Jurkat, Clone E6-1 (cell line): ENCODE results near the gene RAB7A.
A peak's percentile ranks its signal among the peaks of the same experiment; 100 is the strongest.

ENCODE experiments used
- DNase-seq: peaks from one replicate; pipeline ENCODE4 v3.0.0-alpha.2; 2011; ENCODE audit warnings: low read depth, low spot score
- H3K4me3 ChIP-seq: 2 replicates; pipeline ENCODE4 v1.5.1; 2011; ENCODE audit warnings: mild to moderate bottlenecking, low read length, control low read depth, moderate library complexity

RAB7A gene

DNA sequence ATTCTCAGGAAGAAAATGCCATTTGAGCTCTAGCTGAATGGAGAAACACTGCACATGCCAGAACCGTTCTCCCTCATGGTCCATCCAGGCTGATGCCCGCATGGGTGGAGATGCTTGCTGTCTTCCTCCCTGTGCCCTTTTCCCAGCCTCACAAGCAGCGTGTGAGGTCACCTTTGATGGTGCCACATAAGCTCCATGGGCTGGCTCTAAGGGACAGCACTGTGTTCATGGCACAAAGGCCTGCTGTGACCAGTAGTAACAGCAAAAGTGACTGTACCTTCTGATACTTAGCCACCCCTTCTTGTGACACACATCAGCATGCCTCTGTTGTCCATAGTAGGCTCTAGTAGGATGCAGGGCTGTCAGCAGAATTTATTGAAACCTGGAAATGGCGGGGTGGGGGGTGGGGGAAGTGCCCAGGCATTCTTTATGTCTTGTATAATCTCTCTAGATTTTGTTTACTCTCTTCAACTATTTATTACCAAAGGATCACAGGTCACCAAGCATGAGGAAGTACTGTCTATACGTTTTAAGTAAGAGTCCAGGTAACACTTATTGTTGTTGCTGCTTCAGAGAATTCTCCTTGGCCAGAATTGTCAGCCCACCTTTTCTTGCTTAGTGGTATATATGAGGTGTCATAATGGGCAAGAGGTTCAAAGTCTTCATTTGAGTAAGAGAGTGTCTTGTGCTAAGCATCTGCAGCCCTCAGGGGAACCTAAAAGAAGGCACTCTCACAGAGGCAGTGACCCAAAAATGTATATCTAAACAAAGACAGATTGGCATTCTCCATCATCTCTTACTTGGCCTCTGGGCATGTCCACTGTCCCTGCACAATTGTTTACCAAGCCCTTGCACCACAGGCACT, 56.5 kb downstream of the RAB7A start:
- DNase-seq, result no peak
- no peak overlapping the region for H3K4me3 ChIP-seq

DNA sequence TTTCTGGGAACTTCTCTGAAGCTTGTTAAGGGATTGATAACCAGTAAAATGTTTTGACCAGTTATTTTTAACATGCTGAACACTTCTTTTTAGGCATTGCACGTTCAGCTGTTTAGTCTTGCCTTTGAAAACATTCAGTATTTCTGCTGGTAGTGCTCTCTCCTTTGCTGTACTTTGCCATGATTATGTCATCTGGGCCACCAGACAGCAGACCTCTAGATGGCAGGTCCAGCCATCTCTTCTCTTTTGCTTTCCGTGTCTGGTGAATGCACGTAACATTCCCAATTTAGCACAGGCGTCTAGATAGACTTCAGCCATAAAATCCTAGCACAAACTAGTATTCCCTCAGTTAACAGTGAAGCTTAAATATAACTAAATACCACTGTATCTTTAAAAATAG, 57.8 kb downstream of the RAB7A start:
- DNase-seq, result no peak
- no peak overlapping the region for H3K4me3 ChIP-seq

DNA sequence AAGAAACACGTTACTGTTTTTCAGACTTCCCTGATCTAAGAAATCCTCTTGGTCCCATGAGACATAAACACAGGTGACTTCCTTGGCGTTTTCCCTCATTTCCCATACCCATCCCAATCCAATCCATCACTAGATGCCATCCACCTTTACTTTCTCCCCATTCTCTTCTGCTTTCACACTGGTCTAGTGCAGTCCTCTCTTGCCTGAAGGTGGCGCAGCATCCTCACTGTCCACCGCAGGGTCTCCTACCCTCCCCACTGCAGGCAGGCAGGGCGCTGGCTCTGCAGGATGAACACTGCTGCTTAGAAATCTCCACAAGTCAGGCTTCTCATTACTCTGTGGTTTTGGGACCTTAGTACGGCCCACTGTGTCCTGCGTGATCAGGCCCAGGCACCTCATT, 58.2 kb downstream of the RAB7A start:
- DNase-seq, result no peak
- no peak overlapping the region for H3K4me3 ChIP-seq

DNA sequence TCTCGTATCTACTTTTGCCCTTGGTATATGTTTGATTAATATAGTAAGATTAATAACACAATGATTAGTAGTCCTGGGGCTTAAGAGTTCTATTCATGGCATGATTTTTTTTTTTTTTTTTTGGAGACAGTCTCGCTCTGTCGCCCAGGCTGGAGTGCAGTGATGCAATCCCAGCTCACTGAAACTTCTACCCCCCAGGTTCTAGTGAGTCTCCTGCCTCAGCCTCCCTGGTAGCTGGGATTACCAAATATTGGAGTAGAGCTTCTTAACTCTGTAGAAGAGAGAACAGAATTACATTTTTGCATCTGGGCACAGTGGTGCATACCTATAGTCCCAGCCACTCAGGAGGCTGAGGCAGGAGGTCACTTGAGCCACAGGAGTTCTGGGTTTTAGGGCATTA, 58.9 kb downstream of the RAB7A start:
- no peak for DNase-seq
- no peak overlapping the region for H3K4me3 ChIP-seq

DNA sequence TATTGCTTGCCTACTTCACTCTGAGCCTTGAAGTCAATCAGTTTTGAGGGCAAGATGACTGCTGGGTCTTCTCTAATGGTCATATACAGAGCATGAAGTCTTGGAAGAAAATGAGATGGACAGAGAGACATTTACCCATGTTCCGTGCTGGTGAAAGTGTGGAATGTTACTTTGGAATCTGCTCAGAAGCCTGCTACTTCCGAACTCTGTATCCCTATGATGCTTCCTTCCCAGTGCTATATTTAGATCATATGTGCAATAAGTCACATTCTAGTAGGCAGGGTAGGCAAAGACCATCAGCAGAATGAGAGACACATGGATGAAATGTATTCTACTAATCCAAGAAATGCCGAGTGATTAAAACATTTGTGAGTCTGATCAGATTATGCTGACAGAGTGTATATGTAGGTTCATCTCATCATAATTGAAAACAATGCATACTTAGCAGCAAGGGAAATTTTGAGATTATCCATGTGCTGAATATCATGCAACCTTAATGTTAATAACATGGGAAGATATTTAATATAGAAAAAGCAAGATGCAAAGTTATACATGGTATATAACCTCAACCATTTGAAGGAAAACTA, 60.5 kb downstream of the RAB7A start:
- H3K4me3 ChIP-seq, result no peak overlapping the region
- no peak for DNase-seq

DNA sequence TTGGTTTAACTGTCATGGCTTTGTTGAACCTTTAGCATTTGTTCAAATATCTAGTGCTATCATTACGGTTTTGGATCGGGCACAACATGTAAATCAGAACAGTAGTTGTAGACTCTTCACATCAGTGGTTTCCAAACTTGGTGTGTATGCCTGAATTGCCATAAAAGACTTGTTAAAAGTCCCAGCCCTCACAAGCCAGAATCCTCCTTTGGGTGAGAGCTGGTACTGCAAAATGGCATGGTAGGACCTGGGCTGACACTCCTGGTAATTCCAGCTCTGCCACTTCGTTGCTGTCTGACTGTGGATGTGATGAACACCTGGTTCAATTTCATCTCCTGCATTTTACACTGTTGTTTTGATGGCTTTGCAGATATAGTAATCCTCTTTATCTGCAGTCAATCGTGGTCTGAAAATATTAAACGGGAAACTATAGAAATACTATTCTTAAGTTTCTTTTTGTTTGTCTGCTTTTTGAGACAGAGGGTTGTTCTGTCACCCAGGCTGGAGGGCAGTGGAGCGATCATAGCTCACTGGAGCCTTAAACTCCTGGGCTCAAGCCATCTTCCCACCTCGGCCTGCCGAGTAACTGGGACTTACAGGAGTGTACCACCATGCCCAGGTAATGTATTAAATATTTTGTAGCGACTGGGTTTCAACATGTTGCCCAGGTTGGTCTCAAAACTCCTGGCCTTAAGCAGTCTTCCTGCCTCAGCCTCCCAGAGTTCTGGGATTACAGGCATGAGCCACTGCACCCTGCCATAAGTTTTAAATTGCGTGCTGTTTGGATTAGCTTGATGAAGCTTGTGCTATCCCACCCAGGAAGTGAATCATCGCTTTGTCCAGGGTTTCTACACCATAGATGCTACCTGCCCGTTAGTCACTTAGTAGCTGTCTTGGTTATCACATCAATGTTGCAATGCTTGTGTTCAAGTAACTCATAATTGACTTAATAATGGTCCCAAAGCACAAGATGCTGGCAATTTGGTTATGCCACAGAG, 61.6 kb downstream of the RAB7A start:
- no peak overlapping the region for H3K4me3 ChIP-seq
- peak; percentile 54 for DNase-seq

DNA sequence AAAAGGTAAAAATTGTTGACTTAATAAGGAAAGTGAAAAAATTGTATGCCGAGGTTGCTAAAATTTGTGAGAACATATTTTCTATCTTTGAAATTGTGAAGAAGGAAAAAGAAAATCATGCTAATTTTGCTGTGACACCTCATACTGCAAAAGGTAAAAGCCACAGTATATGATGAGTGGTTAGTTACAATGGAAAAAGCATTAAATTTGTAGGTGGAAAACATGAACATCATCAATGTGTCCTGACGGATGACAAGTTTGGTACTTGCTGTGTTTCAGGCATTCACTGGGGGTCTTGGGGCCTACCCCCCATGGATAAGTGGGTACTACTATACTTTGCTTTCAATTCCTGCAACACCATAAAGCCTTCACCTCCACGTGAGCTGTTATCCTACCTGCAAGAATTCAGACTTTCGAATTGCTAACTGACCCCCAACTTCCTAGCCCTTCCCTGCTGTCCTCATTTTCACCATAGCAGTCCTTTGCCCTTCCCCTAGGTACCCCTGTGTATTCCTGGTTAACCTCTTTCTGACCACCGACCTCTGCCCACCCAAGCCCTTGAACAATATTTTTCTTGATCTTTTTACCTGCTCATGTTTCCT, 62.4 kb downstream of the RAB7A start:
- DNase-seq, result no peak

DNA sequence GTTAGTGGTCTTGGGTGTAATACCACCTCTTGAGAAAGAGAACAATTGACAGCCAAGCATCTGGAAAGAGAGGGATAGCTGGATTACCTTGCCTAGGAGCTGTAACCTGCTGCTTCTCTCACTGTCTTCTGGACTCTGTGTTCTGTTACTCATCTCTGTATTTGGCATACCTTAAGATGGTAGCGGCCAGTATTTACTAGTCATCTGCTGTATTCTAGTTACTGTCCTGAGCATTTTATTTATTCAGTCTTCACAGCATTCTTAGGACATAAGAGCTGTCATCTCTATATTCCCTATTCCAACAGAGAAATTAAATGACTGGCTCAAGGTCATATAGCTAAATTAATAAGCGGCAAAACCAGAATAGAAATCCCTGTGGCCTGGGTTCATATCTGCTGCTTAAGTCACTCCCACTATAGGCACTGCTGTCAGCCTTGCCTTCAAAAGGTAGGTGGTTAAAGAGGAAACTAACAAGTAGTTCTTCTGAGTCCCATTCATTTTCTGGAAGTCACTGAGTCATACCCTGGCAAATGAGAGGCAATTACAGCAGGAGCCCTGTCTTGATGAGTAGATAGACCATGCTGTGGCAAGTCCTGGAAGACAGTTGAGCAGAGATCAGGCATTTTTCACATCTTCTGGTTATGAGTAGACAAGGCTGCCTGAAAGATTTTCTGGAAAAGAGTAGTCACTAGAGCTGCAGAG, 68.2 kb downstream of the RAB7A start:
- DNase-seq, result peak; percentile 15
- no peak overlapping the region for H3K4me3 ChIP-seq

More for the DNA sequence above, 62.4 kb downstream of the RAB7A start:
- H3K4me3 ChIP-seq, result no peak overlapping the region

DNA sequence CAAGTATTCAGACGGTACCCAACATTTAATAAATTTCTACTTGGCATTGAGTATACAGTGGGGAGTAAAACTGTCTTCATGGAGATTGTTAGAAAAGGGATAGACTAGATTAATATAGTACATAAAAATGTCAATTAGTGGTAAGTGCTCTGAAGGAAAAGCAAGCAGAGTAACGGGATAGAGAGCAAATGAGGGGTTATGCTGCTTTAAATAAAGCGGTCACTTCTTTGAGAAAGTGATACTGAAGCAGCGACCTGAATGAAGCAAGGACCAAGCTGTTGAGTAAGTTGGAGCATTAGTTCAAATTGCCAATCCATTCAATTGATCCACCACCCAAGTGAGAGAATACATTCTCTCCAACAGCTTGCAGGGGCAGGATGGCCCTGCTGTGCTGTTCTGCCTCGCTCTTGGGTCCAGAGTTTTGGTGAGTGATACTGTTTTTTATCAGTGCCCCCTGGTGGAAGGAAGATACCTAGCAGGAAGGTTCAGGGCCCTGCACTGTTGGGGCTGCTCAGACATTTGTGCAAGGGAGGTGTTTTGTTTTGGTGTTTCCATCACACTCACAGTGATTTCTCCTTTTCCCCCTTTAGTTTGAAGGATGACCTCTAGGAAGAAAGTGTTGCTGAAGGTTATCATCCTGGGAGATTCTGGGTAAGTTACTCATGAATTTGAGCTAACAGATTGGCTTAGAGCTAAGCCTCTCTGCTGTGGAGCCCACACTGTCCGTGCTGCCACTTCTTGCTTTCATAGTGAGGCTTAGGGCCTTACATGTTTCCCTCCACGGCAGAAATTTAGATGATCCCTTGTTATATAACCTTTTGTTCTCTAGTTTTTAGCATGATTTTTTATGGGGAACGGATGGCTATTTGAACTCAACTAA, 69.0 kb downstream of the RAB7A start:
- peak; percentile 57 for DNase-seq

DNA sequence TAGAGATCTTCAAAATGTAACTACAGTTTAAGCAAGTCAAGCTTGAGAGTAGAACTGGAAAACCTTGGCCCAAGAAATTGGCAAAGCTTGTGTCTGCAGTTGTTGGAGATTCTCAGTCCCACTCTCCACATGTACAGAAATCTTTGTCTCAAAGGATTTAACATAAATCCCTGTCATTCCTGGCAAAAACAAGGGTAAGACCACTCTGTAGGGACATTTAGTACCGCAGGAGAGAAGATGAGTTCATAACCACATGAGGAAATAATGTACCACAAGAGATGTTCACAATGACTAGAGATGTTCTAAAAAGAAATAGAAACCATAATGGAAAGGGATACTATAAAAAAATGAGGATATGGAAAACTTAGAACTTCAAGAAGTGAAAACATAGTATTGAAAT, 73.7 kb downstream of the RAB7A start:
- no peak overlapping the region for H3K4me3 ChIP-seq
- DNase-seq, result no peak

More for the DNA sequence above, 69.0 kb downstream of the RAB7A start:
- H3K4me3 ChIP-seq, result no peak overlapping the region

DNA sequence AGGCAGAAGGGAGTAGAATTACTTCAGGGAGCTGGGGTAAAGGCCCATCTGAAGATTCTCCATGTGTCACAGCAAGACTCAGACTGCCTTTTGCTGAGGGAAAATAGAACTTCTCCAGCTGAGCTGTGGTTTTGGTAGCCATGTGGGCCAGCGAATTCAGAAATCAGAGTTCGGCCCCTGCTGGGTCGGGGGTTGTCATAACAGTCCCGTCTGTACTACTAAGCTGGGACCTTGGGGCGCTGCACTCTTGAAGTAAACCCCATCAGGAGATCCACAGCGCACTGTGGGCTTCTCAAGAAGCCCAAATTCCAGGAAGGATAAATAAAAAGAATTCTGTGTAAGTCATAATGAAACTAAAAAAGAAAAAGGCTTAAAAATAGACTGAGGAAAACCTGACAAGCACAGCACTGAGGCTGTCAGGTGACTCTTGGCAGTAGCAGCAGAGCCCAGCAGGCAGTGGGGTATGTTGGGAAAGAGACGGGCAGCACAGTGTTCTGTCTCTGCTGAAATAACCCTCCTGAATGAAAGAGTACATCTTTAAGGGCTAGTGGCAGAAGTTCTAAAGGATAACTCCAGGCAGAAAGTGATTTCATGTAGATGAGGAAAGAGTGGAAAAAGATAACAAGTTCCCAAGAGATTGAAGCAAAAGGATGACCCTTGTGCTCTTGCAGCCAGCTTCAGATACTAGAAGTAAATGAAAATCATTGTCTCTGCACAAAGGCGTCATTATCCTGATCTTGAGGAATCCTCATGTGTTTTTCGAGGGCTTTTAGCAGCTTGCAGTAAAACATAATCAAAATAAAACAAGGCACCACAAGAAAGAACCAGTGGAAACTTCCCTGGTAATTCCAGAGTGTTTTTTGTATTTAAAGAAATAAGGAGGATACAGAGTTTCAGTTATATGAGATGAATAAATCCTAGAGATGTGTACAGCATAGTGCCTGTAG, 74.5 kb downstream of the RAB7A start:
- no peak for DNase-seq
- H3K4me3 ChIP-seq, result no peak overlapping the region

DNA sequence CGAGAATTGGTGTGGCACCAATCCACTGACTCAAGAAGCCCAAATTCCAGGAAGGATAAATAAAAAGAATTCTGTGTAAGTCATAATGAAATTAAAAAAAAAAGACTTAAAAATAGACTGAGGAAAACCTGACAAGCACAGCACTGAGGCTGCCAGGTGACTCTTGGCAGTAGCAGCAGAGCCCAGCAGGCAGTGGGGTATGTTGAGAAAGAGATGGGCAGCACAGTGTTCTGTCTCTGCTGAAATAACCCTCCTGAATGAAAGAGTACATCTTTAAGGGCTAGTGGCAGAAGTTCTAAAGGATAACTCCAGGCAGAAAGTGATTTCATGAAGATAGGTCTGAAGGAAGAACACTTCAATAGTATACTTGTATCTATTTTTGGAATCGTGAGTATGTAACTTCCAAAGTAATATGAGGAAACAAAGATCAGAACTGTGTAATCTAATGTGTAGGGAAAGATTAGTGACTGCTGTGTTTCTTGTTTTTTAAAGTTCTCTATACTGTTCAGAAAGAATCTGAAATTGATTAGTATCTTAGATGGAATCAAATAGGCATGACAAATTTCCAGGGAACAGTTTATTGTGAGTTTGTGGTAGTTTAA, 75.9 kb downstream of the RAB7A start:
- DNase-seq, result no peak
- no peak overlapping the region for H3K4me3 ChIP-seq

DNA sequence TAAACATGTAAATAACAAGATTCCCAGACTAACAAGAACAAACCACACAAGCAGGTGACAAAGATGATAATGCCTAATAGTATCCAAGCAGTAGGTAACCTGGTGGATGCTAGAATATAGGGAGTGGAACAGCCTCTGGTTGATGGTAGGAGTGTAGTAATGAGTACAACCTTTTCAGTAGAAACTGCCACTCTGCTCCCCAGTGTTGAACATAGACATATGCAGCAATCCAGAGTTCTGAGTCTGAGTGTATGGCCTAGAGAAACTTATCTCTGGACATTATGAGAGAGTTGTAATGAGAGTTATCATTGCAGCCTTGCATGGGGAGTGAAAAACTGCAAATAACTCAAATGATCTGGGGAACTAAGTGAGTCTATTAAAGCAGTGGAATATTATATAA, 77.3 kb downstream of the RAB7A start:
- DNase-seq, result no peak
- H3K4me3 ChIP-seq, result no peak overlapping the region

DNA sequence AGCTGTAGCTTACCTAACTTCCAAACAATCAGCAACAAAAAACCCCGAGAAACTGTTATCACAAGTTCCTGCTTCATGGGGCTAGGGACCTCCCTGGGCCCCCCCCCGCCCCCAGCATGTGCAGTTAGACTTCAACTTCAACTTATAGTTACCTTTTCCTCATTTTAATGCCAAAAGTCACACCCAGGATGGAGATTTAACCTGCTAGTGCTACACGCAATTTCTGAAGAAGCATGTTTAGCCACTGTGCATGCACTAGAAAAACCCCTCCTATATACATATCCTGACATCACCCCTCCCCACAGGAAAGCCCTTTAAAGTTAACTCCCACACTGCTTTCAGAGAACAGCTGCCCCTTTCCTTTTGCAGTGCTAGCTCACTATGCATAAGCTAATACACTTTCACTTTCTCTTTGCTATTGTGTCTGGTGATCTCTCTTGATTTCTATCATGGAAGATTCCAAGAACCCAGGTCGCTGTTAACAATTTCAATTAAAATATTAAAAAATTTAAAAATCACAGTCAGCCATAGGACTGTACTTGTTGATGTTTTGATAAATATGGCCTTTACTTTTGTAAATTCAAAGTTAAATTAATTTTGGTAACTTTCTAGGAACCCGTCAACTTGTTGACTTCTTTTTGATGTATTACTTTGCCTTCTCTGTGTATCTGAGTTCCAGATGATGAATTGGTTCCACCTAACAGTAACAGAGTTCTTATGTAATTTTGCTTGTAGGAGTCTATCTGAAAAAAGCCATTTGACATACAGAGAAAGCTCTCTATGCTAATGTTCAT, 78.2 kb downstream of the RAB7A start:
- peak; percentile 90 for DNase-seq
- peak overlapping the region; percentile 26 for H3K4me3 ChIP-seq

DNA sequence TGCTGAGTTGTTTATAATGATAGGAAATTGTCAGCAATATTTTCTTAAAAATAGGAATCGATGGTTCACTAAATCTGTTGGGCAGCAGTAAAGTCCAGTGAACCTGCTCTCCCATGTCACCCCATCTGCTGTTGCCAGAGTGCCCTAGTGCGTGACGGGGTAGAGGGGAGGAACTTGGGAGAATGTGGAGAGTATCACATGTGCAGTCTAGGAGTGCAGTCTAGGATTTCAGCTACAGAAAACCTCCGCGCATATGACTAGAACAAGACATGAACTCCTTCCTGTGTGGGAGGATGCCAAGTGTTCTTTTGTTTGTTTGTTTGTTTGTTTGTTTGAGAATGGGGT, 78.8 kb downstream of the RAB7A start:
- no peak for DNase-seq
- no peak overlapping the region for H3K4me3 ChIP-seq

DNA sequence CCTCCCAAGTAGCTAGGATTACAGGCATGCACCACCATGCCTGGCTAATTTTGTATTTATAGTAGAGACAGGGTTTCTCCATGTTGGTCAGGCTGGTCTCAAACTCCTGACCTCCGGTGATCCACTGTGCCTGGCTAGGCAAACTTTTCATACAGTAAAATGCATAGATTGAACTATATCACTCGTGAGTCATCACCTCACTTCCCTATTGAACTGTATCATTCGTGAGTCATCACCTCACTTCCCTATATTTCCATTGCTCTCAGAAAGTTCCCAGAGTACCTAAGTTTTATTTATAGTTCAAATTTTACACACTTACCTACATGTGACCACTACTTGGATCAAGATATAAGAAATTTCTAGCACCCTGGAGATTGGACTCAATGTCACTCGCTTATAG, 79.8 kb downstream of the RAB7A start:
- no peak overlapping the region for H3K4me3 ChIP-seq
- no peak for DNase-seq
